GM21526 (cell line): ENCODE results near the gene RND1.

ENCODE experiments used
- ATAC-seq: cut with Tn5 transposase; IDR thresholded peaks from one replicate; pipeline ENCODE4 v1.9.1; 2021; ENCODE audit warnings: moderate library complexity; ENCODE audit not compliant: unreplicated experiment, low FRiP score

Gene RND1

GRCh38 chr12:48828841-48829575 lies 36.7 kb downstream of the RND1 start:
- no peak for ATAC-seq

- no peak for ATAC-seq
These were observed 37.4 kb downstream of the RND1 start for GRCh38 chr12:48828293-48828692.

- ATAC-seq: no peak
These were observed 38.1 kb downstream of the RND1 start for GRCh38 chr12:48827513-48828096.

- no peak for ATAC-seq
These were observed 38.6 kb downstream of the RND1 start for GRCh38 chr12:48827026-48827425.

GRCh38 chr12:48826209-48826855 lies 39.3 kb downstream of the RND1 start:
- no peak for ATAC-seq

- no peak for ATAC-seq
These were observed 40.8 kb downstream of the RND1 start for GRCh38 chr12:48824905-48825304.

GRCh38 chr12:48824112-48824511 lies 41.6 kb downstream of the RND1 start:
- ATAC-seq: no peak

GRCh38 chr12:48823281-48823680 lies 42.4 kb downstream of the RND1 start:
- no peak for ATAC-seq

- no peak for ATAC-seq
These were observed 43.0 kb downstream of the RND1 start for GRCh38 chr12:48822711-48823110.

GRCh38 chr12:48822139-48822538 lies 43.5 kb downstream of the RND1 start:
- no peak for ATAC-seq

- ATAC-seq: no peak
These were observed 45.5 kb downstream of the RND1 start for GRCh38 chr12:48819986-48820725.

GRCh38 chr12:48818831-48819590 lies 46.7 kb downstream of the RND1 start:
- no peak for ATAC-seq

GRCh38 chr12:48817873-48818830 lies 47.5 kb downstream of the RND1 start, which contains the start of gene CACNB3:
Gene CACNB3 (plus strand): TSS chr12:48818496. CDS start chr12:48818930, 434 bp downstream.
- ATAC-seq: no peak

GRCh38 chr12:48816143-48816854 lies 49.4 kb downstream of the RND1 start:
- ATAC-seq: no peak

- no peak for ATAC-seq
These were observed 50.3 kb downstream of the RND1 start for GRCh38 chr12:48815126-48816110.

- ATAC-seq: peak; percentile 59
These were observed 51.2 kb downstream of the RND1 start for GRCh38 chr12:48814262-48815125.
